NOMO-1 (cell line): ENCODE measurements around the gene CDC42BPA.

Experiments used
- DNase-seq, 2 experiments: peaks; one replicate each; lab custom pipeline; 2025; ENCODE audit not compliant: unreplicated experiment in 2 of 2; lab: John Stamatoyannopoulos, UW

The CDC42BPA gene

DNA sequence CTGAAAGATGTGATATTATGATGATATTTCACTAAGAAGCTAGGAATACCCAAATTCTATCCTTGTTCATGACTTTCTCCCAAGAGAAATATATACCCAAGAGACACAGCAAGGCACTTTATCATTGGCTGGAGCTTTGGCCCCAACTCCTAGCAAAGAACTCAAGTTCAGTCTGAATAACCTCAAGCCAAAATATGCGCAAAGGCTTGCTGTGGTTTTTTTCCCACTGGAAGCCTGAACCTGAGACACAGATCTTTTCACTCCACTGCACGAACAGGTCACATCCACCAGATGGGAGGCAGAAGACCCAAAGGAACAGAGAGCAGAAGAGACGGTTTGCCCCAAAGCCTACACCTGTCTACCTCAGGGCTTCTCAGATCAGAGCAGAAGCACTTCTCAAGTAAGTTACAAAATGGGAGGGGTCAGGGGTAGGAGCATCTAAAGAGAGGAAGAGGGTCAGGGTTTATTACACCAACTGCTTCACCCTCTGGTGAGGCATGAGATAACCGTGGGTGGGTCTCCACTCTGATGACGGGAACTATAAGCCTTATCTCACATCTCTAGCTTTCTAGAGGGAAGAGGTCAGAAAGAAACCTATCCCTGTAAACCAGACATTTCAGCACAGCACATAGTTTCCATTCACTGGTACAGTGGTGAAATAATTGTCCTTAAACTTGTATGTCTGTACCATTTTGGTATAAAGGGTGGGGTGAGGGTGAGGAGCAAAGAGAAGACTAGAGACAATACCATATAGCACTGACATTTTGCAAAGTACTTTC, 17.1 kb upstream of the CDC42BPA start:
- DNase-seq = no peak

GRCh38 chr1:227333423-227333822, 15.1 kb upstream of the CDC42BPA start:
- DNase-seq = no peak

GRCh38 chr1:227330279-227331076, 12.2 kb upstream of the CDC42BPA start:
- DNase-seq = no peak

DNA sequence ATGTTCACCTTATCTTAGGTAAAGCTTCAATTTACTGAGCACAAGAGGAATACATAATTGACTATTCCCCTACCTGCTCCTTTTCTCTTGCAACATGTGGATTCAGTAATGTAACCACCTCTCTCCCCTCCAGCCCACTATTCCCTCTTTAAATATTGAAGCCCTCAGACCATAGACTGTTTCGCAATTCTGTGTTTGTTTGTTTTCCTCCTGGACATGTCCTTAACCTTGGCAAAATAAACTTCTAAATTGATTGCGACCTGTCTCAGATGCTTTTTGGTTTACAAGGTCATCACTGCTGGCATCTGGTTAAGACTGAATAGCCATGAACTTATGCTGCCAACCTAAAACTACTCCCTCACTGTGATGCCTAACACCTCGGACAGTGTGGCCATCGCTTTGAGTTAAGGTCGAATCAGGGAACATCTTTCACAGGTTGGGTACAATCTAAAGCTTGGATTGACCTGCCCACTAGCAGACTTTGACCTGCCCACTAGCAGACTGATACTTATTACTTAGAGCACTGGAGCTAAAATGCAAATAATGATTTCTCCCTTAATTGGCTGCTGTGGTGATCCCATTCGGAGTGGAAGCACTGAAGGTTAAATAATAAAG, 10.2 kb upstream of the CDC42BPA start:
- no peak for DNase-seq

- no peak for DNase-seq
These were observed 6.9 kb upstream of the CDC42BPA start for GRCh38 chr1:227325156-227325555.

DNA sequence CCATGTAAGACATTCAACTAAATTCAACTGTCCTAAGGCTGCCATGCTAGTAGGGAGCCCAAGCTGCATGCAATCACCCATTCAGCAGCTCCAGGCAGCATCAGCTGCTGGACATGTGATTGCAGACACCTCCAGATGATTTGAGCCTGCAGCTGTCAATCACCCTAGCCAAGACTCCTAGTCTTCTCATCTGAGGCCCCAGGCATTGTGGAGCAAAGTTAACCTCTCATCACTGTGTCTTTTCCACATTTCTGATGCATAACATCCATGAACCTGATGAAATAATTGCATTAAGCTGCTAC, 5.6 kb upstream of the CDC42BPA start:
- no peak for DNase-seq

DNA sequence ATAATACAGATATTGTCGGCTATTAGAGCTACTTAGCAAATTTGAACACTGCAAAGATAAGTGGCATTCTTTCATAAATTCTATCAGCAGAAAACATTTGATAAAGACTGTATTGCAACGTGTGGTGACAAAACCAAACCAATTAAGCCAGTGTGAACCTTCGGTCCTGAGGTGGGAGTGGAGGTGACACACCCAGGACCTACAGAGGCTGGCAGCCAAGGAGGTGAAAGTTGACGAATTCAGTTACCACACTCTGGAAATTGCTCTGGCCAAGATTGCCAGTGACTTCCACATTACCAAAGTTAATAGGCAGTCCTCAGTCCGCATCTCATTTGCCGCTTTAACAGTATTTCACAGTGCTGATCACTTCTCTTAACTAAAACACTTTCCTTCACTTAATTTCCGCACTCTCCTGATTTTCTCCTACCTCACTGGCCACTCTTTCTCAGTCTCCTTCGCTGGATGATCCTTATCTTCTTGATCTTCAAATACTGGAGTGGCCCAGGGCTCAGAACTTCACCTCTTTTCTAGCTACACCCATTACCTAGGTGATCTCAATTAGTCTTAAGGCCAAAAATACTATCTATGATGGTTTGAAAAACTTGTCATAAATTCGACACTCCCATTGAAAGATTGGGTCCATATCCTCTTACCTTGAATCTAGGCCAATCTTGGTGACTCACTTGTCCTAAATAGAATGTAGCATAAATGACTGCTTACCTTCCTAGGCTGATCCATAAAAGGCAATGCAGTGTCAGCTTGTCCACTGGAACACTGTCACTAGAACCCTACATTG, 5.1 kb upstream of the CDC42BPA start:
- no peak for DNase-seq

DNA sequence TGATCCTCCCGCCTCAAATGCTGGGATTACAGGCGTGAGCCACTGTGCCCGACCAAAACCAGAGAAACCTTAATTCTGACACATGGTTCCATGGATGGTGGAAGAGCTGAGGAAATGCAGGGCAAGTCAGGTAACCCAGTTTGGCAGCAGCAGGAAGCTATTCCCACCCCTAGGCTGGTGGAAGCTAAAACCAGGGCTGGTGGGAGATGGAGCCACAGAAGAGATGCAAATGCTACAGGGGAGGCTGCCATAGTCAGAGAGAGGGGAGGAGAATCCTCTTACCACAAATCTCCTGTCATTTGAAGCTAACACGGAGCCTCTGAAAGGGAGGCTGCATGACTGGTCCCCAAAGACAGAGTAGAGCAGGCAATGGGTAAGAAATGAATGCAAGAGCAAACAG, 4.1 kb upstream of the CDC42BPA start:
- no peak for DNase-seq

GRCh38 chr1:227321035-227321434, 2.7 kb upstream of the CDC42BPA start:
- no peak for DNase-seq

GRCh38 chr1:227320476-227320875, 2.2 kb upstream of the CDC42BPA start:
- DNase-seq = no peak

DNA sequence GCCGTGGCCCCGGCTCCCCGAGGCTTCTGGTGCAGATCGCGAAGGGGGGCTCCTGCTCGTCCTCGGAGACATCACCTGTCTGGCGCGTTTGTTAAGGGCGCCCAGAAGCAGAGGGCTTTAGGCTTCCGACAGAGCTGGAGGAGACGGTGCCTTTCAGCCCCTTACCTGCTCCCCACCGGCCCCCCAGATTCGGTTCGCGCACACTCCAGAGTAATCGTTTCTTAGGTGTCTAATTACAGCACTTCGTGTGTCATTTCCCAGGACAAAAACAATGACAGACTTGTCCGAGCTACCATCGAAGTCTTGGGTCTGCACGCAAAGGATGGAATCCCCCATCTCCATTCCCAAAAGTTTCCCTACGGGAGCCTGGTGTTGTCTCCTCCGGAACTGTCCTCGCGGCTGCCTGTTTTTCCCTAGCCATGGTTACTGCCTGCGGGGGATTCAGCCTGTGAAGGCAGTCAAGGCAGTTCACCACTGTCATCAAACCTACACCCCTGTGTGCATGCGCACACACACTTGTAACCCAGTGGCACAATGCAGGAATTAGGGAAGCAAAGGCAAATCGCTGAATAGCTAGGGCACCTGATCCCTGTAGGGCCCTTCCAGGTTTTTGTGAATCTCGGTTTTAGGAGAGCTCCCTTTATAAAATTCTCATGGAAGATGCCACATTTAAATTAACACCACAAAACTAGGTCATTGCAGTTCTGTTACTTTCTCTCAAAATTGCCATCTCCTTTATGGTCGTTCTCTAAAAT, 738 bp upstream of the CDC42BPA start:
- no peak for DNase-seq

- DNase-seq = no peak
These were observed 723 bp downstream of the CDC42BPA start for GRCh38 chr1:227317523-227318015.

DNA sequence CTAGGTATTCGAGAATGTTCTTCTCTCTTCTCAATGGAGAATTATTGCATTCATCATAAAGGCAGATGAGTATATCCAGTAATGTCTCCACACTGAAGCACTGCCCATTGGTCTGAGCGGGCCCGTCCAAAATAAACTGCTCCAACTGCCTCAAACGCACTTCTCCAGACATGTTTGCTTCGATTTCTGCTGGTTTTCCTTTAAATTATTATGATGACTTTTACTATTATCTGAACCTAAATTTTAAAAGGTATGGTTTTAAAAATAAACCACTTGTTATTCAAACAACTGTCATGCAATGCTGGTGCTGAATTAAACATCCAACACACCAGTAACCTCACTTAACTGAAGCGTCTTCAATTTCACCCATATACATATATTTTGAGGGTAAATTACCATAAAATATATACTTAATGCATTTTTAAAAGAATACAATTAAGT, 1.3 kb downstream of the CDC42BPA start:
- DNase-seq = no peak

- no peak for DNase-seq
These were observed 1.8 kb downstream of the CDC42BPA start for GRCh38 chr1:227316456-227316855.

DNA sequence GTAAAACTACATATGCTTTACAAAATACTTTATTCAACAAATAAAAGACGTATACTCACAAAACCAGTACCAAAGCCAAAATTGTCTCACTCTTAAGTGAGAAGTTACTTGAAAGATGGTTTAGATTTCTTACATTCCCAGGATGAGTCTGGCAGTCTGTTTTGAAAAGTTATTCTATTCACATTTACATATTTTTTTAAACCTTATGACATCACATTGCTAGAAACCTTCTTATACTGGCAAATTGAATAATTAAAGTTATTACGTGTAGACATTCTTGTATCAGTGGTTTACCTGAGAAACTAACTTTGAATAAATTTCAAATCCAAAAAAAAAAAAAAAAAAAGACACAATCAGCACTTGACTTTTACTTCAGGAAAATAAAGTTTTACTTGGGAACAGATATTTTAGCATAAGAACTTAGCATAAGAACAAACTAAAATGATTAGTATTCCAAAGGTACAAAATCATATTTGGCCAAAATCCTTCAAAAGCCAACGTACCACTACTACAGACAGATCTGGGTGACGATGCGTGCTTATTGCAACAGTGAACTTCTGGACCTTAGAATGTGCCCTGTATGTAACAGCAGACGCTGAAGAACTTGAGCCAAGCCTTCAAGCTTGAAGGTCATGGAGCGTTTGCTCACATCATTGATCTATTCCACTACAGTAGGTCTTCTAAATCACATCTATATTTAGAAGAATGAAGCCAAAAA, 2.5 kb downstream of the CDC42BPA start:
- DNase-seq = no peak

DNA sequence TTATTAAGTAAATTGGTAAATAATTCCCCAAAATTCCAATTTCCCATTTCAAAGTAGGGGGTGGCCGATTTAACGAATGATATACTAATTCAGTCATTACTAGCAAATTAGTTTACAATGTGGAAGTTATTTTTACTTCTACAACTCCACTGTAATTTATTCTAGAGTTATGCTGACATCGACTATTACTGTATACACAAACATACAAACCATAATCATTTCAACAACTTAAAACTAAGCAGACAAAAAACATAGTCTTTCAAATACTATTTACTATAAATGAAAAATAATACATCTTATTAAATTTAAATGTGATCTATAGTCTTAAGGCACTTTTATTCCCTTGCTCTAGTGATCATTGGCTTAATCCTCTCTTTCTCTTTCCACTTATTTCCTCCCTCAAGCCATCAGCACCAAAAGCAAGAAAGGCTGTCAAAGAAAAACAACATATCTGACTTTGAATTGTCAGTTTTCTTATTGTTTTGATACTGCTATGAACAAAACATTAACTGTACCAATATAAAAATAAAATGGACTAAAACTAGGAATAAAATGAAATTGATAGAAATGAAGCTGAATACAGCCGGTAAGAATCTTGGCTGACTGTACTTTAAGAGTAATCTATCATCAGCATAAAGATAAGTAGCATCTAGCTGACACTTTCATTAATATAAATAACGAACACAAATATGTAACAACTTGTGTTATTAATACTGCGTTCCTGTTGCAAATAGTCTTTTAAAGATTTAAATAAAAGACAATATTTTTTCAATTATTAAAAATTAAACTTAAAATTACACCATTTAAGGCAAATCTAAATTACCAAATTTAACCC, 4.1 kb downstream of the CDC42BPA start:
- no peak for DNase-seq

DNA sequence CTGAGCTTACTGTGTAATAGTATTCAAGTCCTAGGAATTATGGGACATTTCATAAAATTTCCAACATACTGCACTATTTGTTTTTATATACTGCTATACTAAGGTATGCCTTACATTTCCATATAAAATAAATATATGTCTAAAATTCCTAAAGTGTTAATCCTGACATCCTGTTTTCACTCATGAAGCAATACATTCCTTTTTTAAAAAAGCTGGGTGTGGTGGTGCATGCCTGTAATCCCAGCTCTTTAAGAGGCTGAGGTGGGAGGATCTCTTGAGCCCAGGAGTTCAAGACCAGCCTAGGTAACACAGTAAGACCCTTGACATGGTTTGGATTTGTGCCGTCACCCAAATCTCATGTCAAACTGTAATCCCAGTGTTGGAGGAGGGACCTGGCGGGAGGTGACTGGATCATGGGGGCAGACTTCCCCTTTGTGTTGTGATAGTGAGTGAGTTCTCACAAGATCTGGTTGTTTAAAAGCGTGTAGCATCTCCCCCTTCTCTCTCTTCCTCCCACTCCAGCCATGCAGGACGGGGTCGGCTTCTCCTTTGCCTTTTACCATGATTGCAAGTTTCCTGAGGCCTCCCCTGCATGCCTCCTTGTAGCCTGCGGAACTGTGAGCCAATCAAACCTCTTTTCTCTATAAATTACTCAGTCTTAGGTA, 5.8 kb downstream of the CDC42BPA start:
- no peak for DNase-seq

GRCh38 chr1:227311389-227312001, 6.8 kb downstream of the CDC42BPA start:
- DNase-seq = no peak
